HepG2 (cell line): Measurements from ENCODE around the gene AXIN2. TPM values are rescaled to one million over a fixed set of nuclear protein-coding genes. Genes with fewer than 3 reads are reported as not detected.

Experiments used
- CBX5 ChIP-seq: sonication (generic); formaldehyde crosslinking; IDR thresholded peaks from 2 replicates; pipeline ENCODE4 v1.4.0; 2020; ENCODE audit warnings: missing genetic modification reagents, borderline replicate concordance
- ELF3 ChIP-seq: IDR thresholded peaks from 2 replicates; pipeline ENCODE4 v1.6.1; 2016; ENCODE audit warnings: missing genetic modification reagents, missing compliant biosample characterization
- ETV5 ChIP-seq: IDR thresholded peaks from 2 replicates; pipeline ENCODE4 v1.6.1; 2018; ENCODE audit warnings: missing biosample characterization, missing genetic modification reagents, inconsistent platforms, borderline replicate concordance
- HNF1B ChIP-seq: sonication (generic); formaldehyde crosslinking; IDR thresholded peaks from 2 replicates; pipeline ENCODE4 v1.5.1; 2020; ENCODE audit warnings: mild to moderate bottlenecking, moderate library complexity, missing genetic modification reagents
- NR1H2 ChIP-seq: sonication (generic); formaldehyde crosslinking; IDR thresholded peaks from 2 replicates; pipeline ENCODE4 v1.8.1; 2022; ENCODE audit warnings: low read depth, missing genetic modification reagents, borderline replicate concordance
- PBX3 ChIP-seq: sonication (generic); formaldehyde crosslinking; IDR thresholded peaks from 2 replicates; pipeline ENCODE4 v1.8.1; 2023; ENCODE audit warnings: missing genetic modification reagents, inconsistent platforms, borderline replicate concordance
- REST ChIP-seq, 2 experiments: IDR thresholded peaks; 2 replicates each; pipeline ENCODE4 v1.6.1; 2011 to 2012; ENCODE audit warnings: low read length in 2 of 2, borderline replicate concordance in 1 of 2, low read depth in 1 of 2, mild to moderate bottlenecking in 1 of 2, moderate library complexity in 1 of 2
- SOX5 ChIP-seq: IDR thresholded peaks from 2 replicates; pipeline ENCODE4 v1.6.1; 2016; ENCODE audit warnings: borderline replicate concordance
- SOX6 ChIP-seq, 2 experiments: fragments of 450-650 bp in 1 of 2; sonication (generic) in 1 of 2; formaldehyde crosslinking in 1 of 2; IDR thresholded peaks; 2 replicates each; pipeline versions ENCODE4 v1.4.0 to v1.6.1; 2017 to 2020; ENCODE audit warnings: antibody characterized with exemption in 1 of 2, mild to moderate bottlenecking in 1 of 2, missing genetic modification reagents in 1 of 2
- TAF15 ChIP-seq: fragments of 200-400 bp; formaldehyde crosslinking; IDR thresholded peaks from one replicate; pipeline ENCODE4 v1.6.1; 2018; ENCODE audit warnings: mild to moderate bottlenecking, low read depth, low read length; ENCODE audit not compliant: poor library complexity, severe bottlenecking
- TERF1 ChIP-seq: sonication (generic); formaldehyde crosslinking; IDR thresholded peaks from 2 replicates; pipeline ENCODE4 v1.8.0; 2022; ENCODE audit warnings: mild to moderate bottlenecking, missing genetic modification reagents, moderate library complexity
- ZBTB49 ChIP-seq: sonication (generic); formaldehyde crosslinking; IDR thresholded peaks from 2 replicates; pipeline ENCODE4 v1.4.0; 2020; ENCODE audit warnings: missing genetic modification reagents, borderline replicate concordance
- ZMYM3 ChIP-seq: sonication (generic); formaldehyde crosslinking; IDR thresholded peaks from 2 replicates; pipeline ENCODE4 v1.5.1; 2020; ENCODE audit warnings: mild to moderate bottlenecking, missing genetic modification reagents
- ZNF143 ChIP-seq: sonication (generic); formaldehyde crosslinking; IDR thresholded peaks from 2 replicates; pipeline ENCODE4 v1.4.0; 2020; ENCODE audit warnings: missing genetic modification reagents
- polyA plus RNA-seq, 8 experiments: library from polyadenylated mRNA; depleted of rRNA in 3 of 8; stranded (reverse) in 7 of 8; unstranded in 1 of 8; fragments of >200 nt; fragmentation: Illumina TruSeq in 4 of 8; extraction: Trizol in 4 of 8; gene quantifications; 2 replicates each; pipeline versions ENCODE4 v1.2.1 to v1.2.3, GENCODE V29; 2011 to 2016; ENCODE audit warnings: low read depth in 4 of 8, missing spikeins in 1 of 8, mixed read lengths in 1 of 8; ENCODE audit not compliant: insufficient read depth in 1 of 8
- total RNA-seq, 5 experiments: library from RNA; depleted of rRNA; stranded (reverse); fragments of >200 nt; fragmentation: Illumina TruSeq; extraction: Trizol; gene quantifications; 2 replicates each; pipeline ENCODE4 v1.2.3, GENCODE V29; 2016; ENCODE audit warnings: low read depth in 1 of 5

The AXIN2 gene
- total and polyA plus RNA-seq, 2 of the 13 experiments (the other 11 are each of a cell fraction or from before 2014, with no cell fraction given): 58.6 to 63.4 TPM

GRCh38 chr17:65561452-65562205, at the start of gene AXIN2 (continued):
- TF ChIP-seq HNF1B (CRISPR knock-in tag) (peak; percentile 68; the same call in 1 of the 2 replicates), PBX3 (CRISPR knock-in tag) (0 out of 2 replicates have a peak, but pooled peaks have one; percentile 67), CBX5 (peak; percentile 79; the same call in 1 of the 2 replicates), TAF15 (no peak), ELF3 (CRISPR knock-in tag) (peak; percentile 61), ZNF143 (CRISPR knock-in tag) (peak; percentile 58; the same call in 1 of the 2 replicates), SOX6 (IDR thresholded peaks at IDR 0.05) (no peak), SOX6 (CRISPR knock-in tag; IDR thresholded peaks at IDR 0.05) (peak; percentile 71), TERF1 (CRISPR knock-in tag) (peak; percentile 86; the same call in 1 of the 2 replicates), ETV5 (peak; percentile 52; the same call in 1 of the 2 replicates), SOX5 (peak; percentile 81), ZBTB49 (CRISPR knock-in tag) (no peak), ZMYM3 (CRISPR knock-in tag) (peak; percentile 86), REST (IDR thresholded peaks at IDR 0.05; ENCODE audit: borderline replicate concordance in 1 of 2, low read depth in 1 of 2, low read length in 2 of 2) (0 out of 4 replicates have a peak, but pooled peaks of 1 of the 2 experiments have one; percentile 15), NR1H2 (peak; percentile 32; the same call in 1 of the 2 replicates)
